GM19099 (cell line): ENCODE data around the gene METAP1D.

Experiments used
- POLR2A ChIP-seq: IDR thresholded peaks from 3 replicates; pipeline ENCODE4 v1.6.1; 2011; ENCODE audit warnings: low read depth; ENCODE audit not compliant: insufficient read length; ENCODE audit errors: extremely low read depth

The METAP1D gene

GRCh38 chr2:172021074-172021931 is 21.6 kb downstream of the METAP1D start:
- no peak for TF ChIP-seq POLR2A

GRCh38 chr2:172021955-172022354 is 22.2 kb downstream of the METAP1D start:
- TF ChIP-seq POLR2A: no peak

- no peak for TF ChIP-seq POLR2A
Measured at GRCh38 chr2:172031536-172031935, 31.8 kb downstream of the METAP1D start.

GRCh38 chr2:172038121-172038520 is 38.4 kb downstream of the METAP1D start:
- no peak for TF ChIP-seq POLR2A

GRCh38 chr2:172038604-172039003 is 38.9 kb downstream of the METAP1D start:
- no peak for TF ChIP-seq POLR2A

- TF ChIP-seq POLR2A: no peak
Measured at GRCh38 chr2:172039011-172039704, 39.4 kb downstream of the METAP1D start.

GRCh38 chr2:172040311-172040710 is 40.6 kb downstream of the METAP1D start:
- TF ChIP-seq POLR2A: no peak

- no peak for TF ChIP-seq POLR2A
Measured at GRCh38 chr2:172046080-172046678, 46.4 kb downstream of the METAP1D start.

- no peak for TF ChIP-seq POLR2A
Measured at GRCh38 chr2:172046866-172047565, 47.3 kb downstream of the METAP1D start.

- no peak for TF ChIP-seq POLR2A
Measured at GRCh38 chr2:172047566-172048507, 48.1 kb downstream of the METAP1D start.

GRCh38 chr2:172048508-172049503 is 49.1 kb downstream of the METAP1D start:
- no peak for TF ChIP-seq POLR2A

- no peak for TF ChIP-seq POLR2A
Measured at GRCh38 chr2:172049567-172050120, 49.9 kb downstream of the METAP1D start.

GRCh38 chr2:172050479-172051125 is 50.8 kb downstream of the METAP1D start:
- TF ChIP-seq POLR2A: no peak
